Mesendoderm (in vitro differentiated cells): ENCODE data around the gene TEAD1.
A peak's percentile ranks its signal among the peaks of the same experiment; 100 is the strongest.

Experiments
- DNase-seq: peaks from one replicate; pipeline ENCODE4 v3.0.0; 2013
- H2AK5ac ChIP-seq: 2 replicates; pipeline ENCODE4 v1.6.1; 2013; ENCODE audit warnings: low read length, inconsistent platforms
- H2BK120ac ChIP-seq: 2 replicates; pipeline ENCODE4 v1.6.1; 2013; ENCODE audit warnings: low read depth, mild to moderate bottlenecking, low read length, moderate library complexity, mixed read lengths
- H2BK15ac ChIP-seq: replicated peaks from 2 replicates; pipeline ENCODE4 v1.6.1; 2013; ENCODE audit warnings: low read depth, mild to moderate bottlenecking, moderate library complexity
- H2BK5ac ChIP-seq: 2 replicates; pipeline ENCODE4 v1.6.1; 2013; ENCODE audit warnings: low read length, inconsistent platforms
- H3K18ac ChIP-seq: 2 replicates; pipeline ENCODE4 v1.6.1; 2013; ENCODE audit warnings: mild to moderate bottlenecking, low read length, mixed read lengths
- H3K23ac ChIP-seq: one replicate; pipeline ENCODE4 v1.6.1; 2013; ENCODE audit warnings: low read length
- H3K27ac ChIP-seq: 2 replicates; pipeline ENCODE4 v1.5.1; 2013; ENCODE audit warnings: low read depth, mild to moderate bottlenecking, inconsistent platforms, low read length, moderate library complexity
- H3K27me3 ChIP-seq: 2 replicates; pipeline ENCODE4 v1.6.1; 2013; ENCODE audit warnings: low read length, control low read depth, mild to moderate bottlenecking, inconsistent platforms; ENCODE audit not compliant: insufficient read depth, poor library complexity
- H3K36me3 ChIP-seq: 2 replicates; pipeline ENCODE4 v1.6.1; 2013; ENCODE audit warnings: low read length, inconsistent platforms; ENCODE audit not compliant: control insufficient read depth, insufficient read depth
- H3K4ac ChIP-seq: one replicate; pipeline ENCODE4 v1.6.1; 2013; ENCODE audit warnings: low read depth, mild to moderate bottlenecking, low read length, moderate library complexity
- H3K4me1 ChIP-seq: 2 replicates; pipeline ENCODE4 v1.6.1; 2013; ENCODE audit warnings: low read depth, low read length, inconsistent platforms; ENCODE audit not compliant: control insufficient read depth
- H3K4me2 ChIP-seq: 2 replicates; pipeline ENCODE4 v1.6.1; 2013; ENCODE audit warnings: low read length
- H3K4me3 ChIP-seq: 2 replicates; pipeline ENCODE4 v1.5.1; 2013; ENCODE audit warnings: mild to moderate bottlenecking, low read length
- H3K56ac ChIP-seq: one replicate; pipeline ENCODE4 v1.6.1; 2013; ENCODE audit warnings: low read length
- H3K79me1 ChIP-seq: 2 replicates; pipeline ENCODE4 v1.6.1; 2013; ENCODE audit warnings: low read length, inconsistent platforms
- H3K79me2 ChIP-seq: 2 replicates; pipeline ENCODE4 v1.6.1; 2013; ENCODE audit warnings: mild to moderate bottlenecking, low read length; ENCODE audit not compliant: control insufficient read depth, insufficient read depth
- H3K9ac ChIP-seq: 2 replicates; pipeline ENCODE4 v1.6.1; 2013; ENCODE audit warnings: low read length, inconsistent platforms
- H4K5ac ChIP-seq: one replicate; pipeline ENCODE4 v1.6.1; 2013; ENCODE audit warnings: low read length
- H4K8ac ChIP-seq: one replicate; pipeline ENCODE4 v1.6.1; 2013; ENCODE audit warnings: low read depth, mild to moderate bottlenecking, control low read depth, low read length, moderate library complexity
- WGBS: extraction: QIAGEN DNeasy Blood & Tissue Kit; methylation state at CpG from one replicate; pipeline ENCODE4 v1.1.7; 2013; ENCODE audit warnings: low lambda C conversion rate, missing lambda C conversion rate; ENCODE audit not compliant: insufficient coverage; ENCODE audit errors: extremely low coverage; 5-methylcytosine and 5-hydroxymethylcytosine counted together

The TEAD1 gene

GRCh38 chr11:12679471-12679870 is 5.2 kb downstream of the TEAD1 start:
- H3K4me1 ChIP-seq = peaks cover 27% of the 10 kb centered on the region
- no peaks in the 10 kb centered on the region for H3K27me3 ChIP-seq
- no peak overlapping the region for H3K23ac ChIP-seq
- no peak for DNase-seq
- no peak overlapping the region for H4K5ac ChIP-seq
- peak overlapping the region; percentile 58 for H3K9ac ChIP-seq
- no peak overlapping the region for H3K4ac ChIP-seq
- peak overlapping the region; percentile 69 for H3K56ac ChIP-seq
- H3K79me2 ChIP-seq = peaks cover 65% of the 10 kb centered on the region
- no peak overlapping the region for H2BK15ac ChIP-seq
- peaks cover 3% of the 10 kb centered on the region for H3K79me1 ChIP-seq
- H4K8ac ChIP-seq = no peak overlapping the region
- no peak overlapping the region for H3K4me3 ChIP-seq
- H2AK5ac ChIP-seq = no peak overlapping the region
- H3K27ac ChIP-seq = no peak overlapping the region
- no peaks in the 10 kb centered on the region for H3K36me3 ChIP-seq
- H3K4me2 ChIP-seq = peak overlapping the region; percentile 7
- H2BK120ac ChIP-seq = no peak overlapping the region
- H3K18ac ChIP-seq = no peak overlapping the region
- peak overlapping the region; percentile 8 for H2BK5ac ChIP-seq

DNA sequence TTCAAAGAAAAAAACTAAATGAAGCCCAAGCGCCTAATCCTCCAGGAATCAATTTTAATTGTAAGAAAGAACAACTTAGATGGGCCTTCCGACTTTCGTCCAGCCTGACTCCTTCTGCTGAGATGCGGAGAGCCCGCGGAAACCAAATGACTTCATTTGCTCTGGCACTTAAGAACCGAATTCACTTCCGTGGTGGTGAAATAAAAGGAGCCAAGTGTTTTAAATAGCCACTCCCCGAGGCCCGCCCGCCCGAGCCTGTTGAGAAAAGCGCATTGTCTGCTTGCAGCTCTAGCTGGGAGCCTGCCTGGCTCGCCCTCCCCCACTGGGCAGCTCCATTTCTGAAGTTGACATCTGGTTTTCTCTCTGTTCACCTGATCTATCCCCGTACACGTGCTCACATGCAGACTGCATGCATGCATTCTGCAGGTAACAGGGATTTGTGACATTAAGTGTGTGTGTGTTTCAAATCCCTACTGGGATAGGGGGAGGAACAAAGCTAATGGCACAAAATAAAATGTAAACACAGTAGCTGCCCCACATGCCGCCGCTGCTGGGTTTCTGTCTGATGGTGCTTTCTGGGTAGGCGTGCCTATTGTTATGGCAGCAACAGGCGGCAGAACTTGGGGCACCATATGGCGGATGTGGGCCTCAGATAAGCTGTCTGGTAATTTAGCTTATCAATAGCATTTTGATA is 6.2 kb downstream of the TEAD1 start:
- Histone ChIP-seq H3K4ac (no peak overlapping the region), H3K18ac (peak overlapping the region; percentile 16), H3K23ac (no peak overlapping the region), H3K4me2 (peak overlapping the region; percentile 73), H3K79me2 (peaks cover 70% of the 10 kb centered on the region), H2BK5ac (peak overlapping the region; percentile 96), H3K27me3 (no peaks in the 10 kb centered on the region), H3K56ac (peak overlapping the region; percentile 89), H3K4me1 (peaks cover 32% of the 10 kb centered on the region), H3K9ac (peak overlapping the region; percentile 55), H2AK5ac (no peak overlapping the region), H2BK120ac (no peak overlapping the region), H2BK15ac (no peak overlapping the region), H3K4me3 (no peak overlapping the region), H3K27ac (peak overlapping the region; percentile 87), H4K5ac (no peak overlapping the region), H3K79me1 (peaks cover 3% of the 10 kb centered on the region), H3K36me3 (no peaks in the 10 kb centered on the region), H4K8ac (no peak overlapping the region)
- WGBS = no CpG with 5 or more reads among the region's 21 CpGs
- peak; percentile 98 for DNase-seq

DNA sequence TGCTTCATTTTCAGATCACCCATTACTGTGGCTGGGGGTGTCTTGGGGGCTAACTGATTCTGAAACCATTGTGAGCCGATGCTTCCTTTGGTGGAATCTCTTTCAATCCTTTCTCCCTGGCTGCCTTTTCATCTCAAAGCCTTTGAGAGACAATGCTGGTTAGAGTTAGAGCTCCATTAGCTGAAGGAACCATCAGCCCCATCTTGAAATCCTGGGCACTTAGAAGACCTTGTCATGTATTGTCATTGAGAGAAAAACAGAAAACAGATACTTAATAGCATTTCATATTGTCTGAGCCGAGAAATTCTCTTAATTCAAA is 6.7 kb downstream of the TEAD1 start:
- no peak overlapping the region for H4K5ac ChIP-seq
- no peak overlapping the region for H2BK120ac ChIP-seq
- peaks cover 3% of the 10 kb centered on the region for H3K79me1 ChIP-seq
- no peak overlapping the region for H3K23ac ChIP-seq
- no peak overlapping the region for H2AK5ac ChIP-seq
- no peak overlapping the region for H4K8ac ChIP-seq
- no peak overlapping the region for H3K9ac ChIP-seq
- no peak overlapping the region for H2BK15ac ChIP-seq
- no peak for DNase-seq
- peaks cover 32% of the 10 kb centered on the region for H3K4me1 ChIP-seq
- no peak overlapping the region for H3K4ac ChIP-seq
- no peak overlapping the region for H3K4me2 ChIP-seq
- H3K27me3 ChIP-seq = no peaks in the 10 kb centered on the region
- peak overlapping the region; percentile 45 for H3K18ac ChIP-seq
- peak overlapping the region; percentile 47 for H3K56ac ChIP-seq
- peaks cover 71% of the 10 kb centered on the region for H3K79me2 ChIP-seq
- no peak overlapping the region for H2BK5ac ChIP-seq
- no peak overlapping the region for H3K4me3 ChIP-seq
- no CpG with 5 or more reads among the region's 2 CpGs for WGBS
- H3K36me3 ChIP-seq = no peaks in the 10 kb centered on the region
- H3K27ac ChIP-seq = peak overlapping the region; percentile 87

GRCh38 chr11:12681466-12681865 is 7.2 kb downstream of the TEAD1 start:
- Histone ChIP-seq H4K8ac (no peak overlapping the region), H3K23ac (no peak overlapping the region), H3K9ac (peak overlapping the region; percentile 31), H3K4me1 (peaks cover 35% of the 10 kb centered on the region), H2BK5ac (peak overlapping the region; percentile 58), H2BK120ac (peak overlapping the region; percentile 78), H3K56ac (peak overlapping the region; percentile 57), H3K79me1 (peaks cover 3% of the 10 kb centered on the region), H3K4me3 (no peak overlapping the region), H3K36me3 (no peaks in the 10 kb centered on the region), H2BK15ac (no peak overlapping the region), H4K5ac (peak overlapping the region; percentile 42), H2AK5ac (peak overlapping the region; percentile 5), H3K27ac (peak overlapping the region; percentile 42), H3K27me3 (no peaks in the 10 kb centered on the region), H3K4me2 (no peak overlapping the region), H3K18ac (peak overlapping the region; percentile 91), H3K79me2 (peaks cover 69% of the 10 kb centered on the region), H3K4ac (peak overlapping the region; percentile 41)
- WGBS = no CpG with 5 or more reads among the region's 4 CpGs
- DNase-seq = peak; percentile 62

DNA sequence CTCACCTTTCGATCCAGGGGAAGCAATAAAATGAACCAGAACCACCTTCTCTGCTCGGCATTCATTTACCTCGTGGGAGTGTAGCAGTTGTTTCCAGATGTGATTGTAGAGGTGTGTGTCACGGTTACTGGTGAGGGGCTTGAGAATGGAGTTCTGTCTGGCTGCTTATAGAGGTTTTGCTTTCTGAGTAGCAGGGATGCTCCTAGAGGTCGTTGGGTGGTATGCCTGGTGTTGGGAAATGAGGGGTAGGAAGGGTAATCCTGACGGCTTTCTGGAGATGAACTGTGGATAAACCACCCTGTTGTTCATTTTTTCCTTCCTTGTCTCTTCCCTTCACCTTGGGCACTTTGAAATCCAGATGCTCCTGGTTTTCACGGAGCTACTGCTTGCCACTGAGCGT is 8.1 kb downstream of the TEAD1 start:
- Histone ChIP-seq H3K79me1 (peaks cover 3% of the 10 kb centered on the region), H3K79me2 (peaks cover 75% of the 10 kb centered on the region), H3K4me2 (no peak overlapping the region), H3K4me3 (no peak overlapping the region), H4K8ac (no peak overlapping the region), H3K4me1 (peaks cover 41% of the 10 kb centered on the region), H3K27ac (no peak overlapping the region), H2BK120ac (no peak overlapping the region), H3K56ac (peak overlapping the region; percentile 0), H2BK5ac (peak overlapping the region; percentile 4), H2BK15ac (no peak overlapping the region), H4K5ac (no peak overlapping the region), H3K36me3 (no peaks in the 10 kb centered on the region), H3K23ac (no peak overlapping the region), H3K9ac (peak overlapping the region; percentile 2), H3K18ac (peak overlapping the region; percentile 89), H3K27me3 (no peaks in the 10 kb centered on the region), H3K4ac (peak overlapping the region; percentile 59), H2AK5ac (no peak overlapping the region)
- DNase-seq = peak; percentile 45
- WGBS = no CpG with 5 or more reads among the region's 8 CpGs
